GM19452 (cell line): Measurements from ENCODE around the gene MRPL43.
A peak's percentile ranks its signal among the peaks of the same experiment; 100 is the strongest.
"Not testable (repeated sequence)": the region's sequence is repeated elsewhere in the genome, so short reads cannot be mapped to it uniquely, and the experiment has no call there.

ENCODE experiments used
- ATAC-seq: cut with Tn5 transposase; IDR thresholded peaks from one replicate; pipeline ENCODE4 v1.9.1; 2021; ENCODE audit not compliant: unreplicated experiment

Gene MRPL43

GRCh38 chr10:100986952-100987684 is at the start of gene MRPL43, which contains the start of gene TWNK:
Gene MRPL43 (minus strand): TSS chr10:100987497. CDS start chr10:100987443, 54 bp downstream.
Gene TWNK (plus strand): TSS chr10:100987543. CDS start chr10:100988211, 668 bp downstream.
- peak; percentile 82 for ATAC-seq

GRCh38 chr10:101036726-101037125 is 49.4 kb upstream of the MRPL43 start:
- no peak for ATAC-seq

GRCh38 chr10:101035916-101036702 is 48.8 kb upstream of the MRPL43 start:
- ATAC-seq: no peak

DNA sequence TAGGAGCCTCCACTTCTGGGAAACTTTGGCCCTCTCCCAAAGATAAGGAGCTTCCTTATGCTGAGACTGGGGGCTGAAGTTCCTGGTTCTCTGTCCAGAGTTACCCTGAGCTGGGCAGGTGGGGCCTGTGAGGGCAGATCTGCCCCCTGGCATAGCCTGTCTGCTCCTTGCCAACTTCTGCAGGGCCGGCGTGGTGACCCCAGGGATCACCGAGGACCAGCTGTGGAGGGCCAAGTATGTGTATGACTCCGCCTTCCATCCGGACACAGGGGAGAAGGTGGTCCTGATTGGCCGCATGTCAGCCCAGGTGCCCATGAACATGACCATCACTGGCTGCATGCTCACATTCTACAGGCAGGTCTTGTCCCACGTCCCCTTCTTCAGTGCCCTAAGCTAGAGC is 48.0 kb upstream of the MRPL43 start:
- ATAC-seq: no peak

GRCh38 chr10:101034404-101034803 is 47.1 kb upstream of the MRPL43 start:
- ATAC-seq: not testable (repeated sequence)

- no peak for ATAC-seq
Observed at GRCh38 chr10:101033276-101033675, 46.0 kb upstream of the MRPL43 start.

DNA sequence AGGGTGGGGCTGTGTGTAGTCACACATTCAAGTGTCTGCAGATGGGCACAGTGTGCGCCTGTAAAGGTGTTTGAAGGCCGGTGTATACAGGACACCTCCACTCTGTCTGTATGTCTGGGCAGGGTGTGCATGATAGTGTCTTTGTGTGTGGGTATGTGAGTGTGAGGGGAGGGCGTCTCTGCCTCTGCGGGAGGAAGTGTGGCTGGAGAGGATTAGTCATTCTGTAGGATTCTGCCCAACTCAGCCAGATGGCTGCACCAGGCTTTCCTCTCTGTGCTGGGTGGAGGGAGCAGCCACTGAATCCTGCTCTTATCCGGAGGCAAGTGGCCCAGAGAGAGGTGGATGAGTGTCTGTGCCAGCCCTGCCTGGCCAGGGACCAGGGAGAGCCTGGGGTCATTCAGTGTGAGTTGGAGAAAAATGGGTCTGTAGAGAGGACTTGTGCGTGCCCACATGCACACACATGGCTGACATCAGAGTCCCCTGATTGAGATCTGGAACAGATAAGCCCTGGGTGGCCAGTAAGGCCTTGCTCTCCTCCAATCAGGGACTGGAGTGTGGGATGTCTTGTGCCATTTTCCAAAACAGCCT is 45.4 kb upstream of the MRPL43 start:
- ATAC-seq: no peak

GRCh38 chr10:101031796-101032636 is 44.7 kb upstream of the MRPL43 start:
- no peak for ATAC-seq

- peak; percentile 91 for ATAC-seq
Observed at GRCh38 chr10:101031128-101031795, 44.0 kb upstream of the MRPL43 start, which contains the start of the genes PDZD7 and SFXN3. Gene PDZD7 (minus strand): TSS chr10:101031129. CDS start chr10:101030219, 910 bp downstream. Gene SFXN3 (plus strand): TSS chr10:101031234. CDS start chr10:101034695, 3,461 bp downstream.

GRCh38 chr10:101030496-101031127 is 43.3 kb upstream of the MRPL43 start:
- ATAC-seq: no peak

DNA sequence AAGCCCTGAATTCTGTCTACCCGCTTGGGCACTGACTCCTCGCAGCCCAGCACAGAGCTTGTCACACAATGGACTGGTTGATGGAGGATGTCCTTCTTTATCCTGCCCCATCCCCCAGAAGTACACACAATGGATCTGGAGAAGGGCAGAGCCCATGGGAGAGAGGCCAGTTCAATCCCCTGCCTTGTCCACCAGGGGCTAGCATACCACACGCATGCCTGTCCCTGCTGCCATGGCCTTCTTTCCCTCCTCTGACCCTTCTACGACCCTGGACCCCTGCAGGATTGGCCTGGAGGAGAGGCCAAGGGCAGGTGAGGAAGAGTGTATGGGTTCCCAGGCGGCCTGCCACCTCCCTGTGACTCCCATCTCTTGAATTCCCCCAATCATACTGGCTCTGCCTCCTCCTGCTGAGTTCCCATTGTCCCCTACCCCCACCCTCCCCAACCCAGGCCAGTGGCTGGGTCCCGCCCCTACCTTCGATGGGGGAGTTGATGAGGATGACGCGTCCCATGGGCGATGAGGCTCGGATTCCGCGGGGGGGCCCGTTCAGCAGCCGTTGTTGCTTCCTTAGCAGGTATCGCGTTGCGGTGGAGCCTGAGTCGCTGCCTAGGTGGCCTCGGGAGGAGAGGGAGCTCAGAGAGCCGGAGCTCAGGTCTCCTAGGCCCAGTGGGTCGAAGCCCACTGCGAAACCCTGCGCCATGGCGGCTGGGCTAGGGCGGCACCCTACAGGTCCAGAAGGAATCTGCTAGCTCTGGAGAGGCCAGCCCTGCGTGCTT is 42.4 kb upstream of the MRPL43 start:
- ATAC-seq: no peak

DNA sequence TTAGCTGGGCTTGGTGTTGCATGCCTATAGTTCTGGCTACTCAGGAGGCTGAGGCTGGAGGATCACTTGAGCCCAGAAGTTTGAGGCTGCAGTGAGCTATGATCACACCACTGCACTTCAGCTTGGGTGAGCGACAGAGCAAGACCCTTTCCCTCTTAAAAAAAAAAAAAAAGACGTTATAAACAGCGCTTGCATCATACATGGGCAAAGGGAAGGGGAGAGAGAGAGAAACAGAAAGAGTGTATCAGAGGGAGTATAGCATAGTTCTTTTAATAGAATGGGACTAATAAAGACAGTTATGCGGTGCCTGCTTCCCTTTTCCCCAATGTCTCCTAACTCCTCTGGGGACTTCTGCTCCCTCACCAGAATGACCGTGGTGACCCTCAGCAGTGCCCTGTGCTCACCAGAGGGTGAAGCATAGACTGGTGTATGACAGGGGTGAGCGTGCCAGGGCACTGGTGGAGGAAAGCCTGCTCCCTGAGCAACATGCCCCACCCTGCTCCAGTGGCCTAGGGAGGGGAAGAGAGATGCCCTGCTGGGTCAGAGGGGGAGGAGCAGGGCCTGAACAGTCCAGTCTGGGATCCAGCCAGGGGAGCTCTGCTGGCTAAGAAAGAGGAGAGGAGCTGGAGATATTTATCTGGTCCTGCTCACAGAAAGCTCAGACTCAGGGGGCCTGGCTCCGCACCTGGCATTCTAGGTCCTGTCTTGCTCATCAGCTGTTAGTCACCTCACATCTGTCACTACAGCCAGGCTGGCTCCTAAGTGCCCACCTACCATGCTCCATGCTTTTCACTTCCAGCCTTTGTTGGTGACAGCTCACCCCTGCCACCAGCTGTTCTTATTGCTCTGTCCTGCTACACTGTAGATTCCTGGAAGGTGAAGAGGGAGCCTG is 41.4 kb upstream of the MRPL43 start:
- ATAC-seq: no peak

DNA sequence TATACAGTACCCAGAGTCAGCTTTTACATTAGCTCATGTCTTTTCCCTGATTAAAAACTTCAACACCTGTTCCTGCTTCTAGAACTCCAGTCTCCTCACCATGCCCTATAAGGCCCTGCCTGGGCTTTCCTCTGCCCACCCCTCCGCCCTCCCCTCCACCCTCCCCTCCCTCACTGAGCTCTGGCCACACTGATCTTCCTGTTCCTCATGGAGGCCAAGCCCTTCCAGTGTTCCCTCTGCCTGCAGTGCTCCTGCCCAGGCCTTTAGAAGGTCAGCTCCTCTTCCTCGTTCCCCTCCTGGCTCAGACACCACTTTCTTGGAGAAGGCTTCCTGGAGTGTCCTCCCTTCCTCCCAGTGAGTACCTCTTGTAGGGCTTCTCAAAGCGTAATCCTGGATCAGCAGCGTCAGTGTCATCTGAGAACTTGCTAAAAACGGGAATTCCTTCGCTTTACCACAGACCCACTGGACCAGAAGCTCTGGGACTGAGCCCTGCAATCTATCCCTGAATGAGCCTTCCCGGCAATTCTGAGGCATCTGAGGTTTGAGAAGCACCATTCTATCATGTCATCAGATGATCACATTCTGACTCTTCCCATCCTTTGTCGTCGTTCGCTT is 39.9 kb upstream of the MRPL43 start:
- ATAC-seq: no peak

GRCh38 chr10:101022967-101023705 is 35.8 kb upstream of the MRPL43 start:
- no peak for ATAC-seq

- ATAC-seq: no peak
Observed at GRCh38 chr10:101021692-101022251, 34.5 kb upstream of the MRPL43 start.

- ATAC-seq: no peak
Observed at GRCh38 chr10:101021239-101021638, 33.9 kb upstream of the MRPL43 start.
